GM04504 (cell line): ENCODE data around the gene ARID1B.

Source experiments
- DNase-seq: peaks from one replicate; pipeline ENCODE4 v3.0.0-alpha.2; 2012; ENCODE audit warnings: low read depth

ARID1B gene

DNA sequence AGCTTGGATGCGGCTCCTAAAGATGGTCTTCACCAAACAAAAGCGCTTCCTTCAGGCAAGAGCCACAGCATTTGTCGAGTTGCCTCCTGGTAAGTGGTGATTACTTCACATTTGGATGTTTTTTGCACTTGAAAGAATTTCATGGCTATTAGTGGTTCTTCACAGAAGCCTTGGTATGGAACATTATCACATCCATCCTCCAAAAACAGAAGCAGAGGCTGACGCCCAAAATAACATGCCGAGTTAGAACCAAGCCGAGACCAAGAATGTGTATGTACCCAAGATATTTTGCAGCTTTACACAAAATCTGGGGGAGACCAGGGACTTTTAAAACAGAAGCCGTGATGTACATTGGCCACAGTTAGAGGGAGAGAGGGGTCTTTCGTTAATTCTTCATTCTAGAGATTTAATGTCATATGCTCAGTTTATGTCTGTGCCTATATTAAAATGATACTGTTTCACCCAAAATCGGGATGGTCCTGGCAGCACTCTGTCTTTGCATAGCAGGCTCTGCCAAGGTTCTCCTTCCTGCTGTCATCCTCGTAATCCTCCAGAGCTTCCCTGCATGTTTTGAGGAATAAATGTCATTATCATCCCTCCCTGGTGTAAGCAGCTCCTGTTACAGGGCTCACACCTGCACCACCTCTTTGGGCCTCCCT lies 436.9 kb downstream of the ARID1B start:
- DNase-seq, result no peak

DNA sequence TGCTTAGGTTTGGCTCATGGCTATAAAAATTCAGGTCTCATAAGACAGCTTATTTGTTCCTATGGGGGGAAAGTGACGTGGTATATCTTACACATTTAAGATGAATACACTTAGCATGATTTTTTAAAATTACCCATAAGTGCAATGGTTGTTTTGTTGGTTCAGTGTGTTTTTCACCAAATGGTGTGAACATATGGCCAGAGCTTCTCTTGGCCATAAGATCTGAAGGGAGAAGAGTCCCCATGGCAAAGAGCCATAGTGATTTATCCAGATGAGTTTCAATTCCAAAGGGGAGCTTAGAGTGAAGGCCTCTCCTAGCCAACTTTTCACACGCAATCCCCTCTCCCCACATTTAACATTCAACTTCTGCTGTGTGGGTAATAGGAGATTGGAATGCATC lies 438.5 kb downstream of the ARID1B start:
- DNase-seq, result no peak

DNA sequence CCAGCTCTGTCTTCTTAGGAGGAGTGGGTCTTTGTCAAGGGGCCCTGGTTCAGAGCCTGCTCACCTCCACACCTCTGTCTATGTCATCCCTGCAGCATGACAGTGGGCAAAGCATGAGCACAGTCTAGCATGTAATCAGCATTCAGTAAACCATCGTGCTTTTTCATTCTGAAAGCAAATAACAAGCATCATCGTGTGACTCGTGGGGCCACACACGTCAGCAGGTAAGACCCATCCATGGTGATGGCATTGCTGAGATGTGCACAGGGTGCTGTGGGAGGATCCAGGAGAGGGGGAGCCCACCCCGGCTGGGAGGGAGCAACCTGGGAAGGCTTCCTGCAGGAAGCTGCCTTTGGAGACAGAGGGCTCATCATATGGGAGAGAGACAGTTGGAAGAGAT lies 439.4 kb downstream of the ARID1B start:
- DNase-seq, result no peak

DNA sequence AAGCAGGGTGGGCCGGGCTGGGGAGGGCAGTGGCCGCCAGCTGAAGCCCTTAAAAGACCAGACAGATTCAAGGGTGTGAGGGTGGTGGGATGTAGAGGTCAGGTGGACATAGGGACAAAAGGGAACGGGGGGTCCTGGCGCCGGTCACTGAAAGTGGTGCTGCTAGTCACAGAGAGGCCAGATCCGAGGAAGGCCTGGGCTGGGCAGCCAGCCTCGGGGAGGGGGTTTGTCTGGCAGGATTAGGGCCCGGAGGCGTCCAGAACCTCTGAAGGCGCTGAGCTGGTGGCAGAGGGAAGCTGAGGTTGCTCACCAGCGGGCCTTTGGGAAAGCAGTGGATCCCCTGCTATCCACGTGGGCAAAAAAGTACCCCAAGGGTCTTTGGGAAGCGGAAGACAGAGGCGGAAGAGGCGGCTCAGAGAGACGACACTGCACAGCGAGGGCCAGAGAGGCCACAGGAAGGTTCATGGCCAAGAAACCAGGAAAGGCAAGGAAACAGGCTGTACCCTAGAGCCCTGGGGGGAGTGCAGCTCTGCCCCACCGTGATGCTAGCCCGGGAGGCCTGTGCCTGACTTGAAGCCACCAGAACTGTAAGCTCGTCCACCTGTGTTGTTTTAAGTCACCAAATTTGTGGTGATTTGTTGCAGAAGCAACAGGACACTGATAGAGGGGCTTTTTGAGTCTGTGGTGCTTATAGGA lies 440.2 kb downstream of the ARID1B start:
- no peak for DNase-seq

DNA sequence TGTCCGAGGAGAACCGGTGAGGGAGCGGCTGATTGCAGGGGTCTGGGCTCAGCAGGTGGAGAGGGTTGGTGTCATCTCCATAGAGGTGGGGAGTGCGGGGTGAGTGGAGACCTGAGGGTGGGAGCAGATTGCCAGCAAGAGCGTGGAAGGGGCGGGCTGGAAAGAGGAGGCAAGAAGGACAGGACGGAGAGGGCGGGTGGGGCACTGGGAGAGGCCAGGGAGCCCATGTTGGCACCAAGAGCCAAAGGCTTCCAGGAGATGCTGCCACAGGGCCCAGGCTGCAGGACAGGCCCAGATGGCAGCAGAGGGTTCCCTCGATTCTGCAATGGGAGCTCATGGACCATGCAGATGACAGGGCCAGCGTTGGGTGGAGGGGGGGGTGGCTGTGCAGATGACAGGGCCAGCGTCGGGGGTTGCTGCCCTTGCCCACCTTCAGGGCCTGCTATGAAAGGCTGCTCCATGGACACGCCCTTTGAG lies 440.8 kb downstream of the ARID1B start:
- no peak for DNase-seq

DNA sequence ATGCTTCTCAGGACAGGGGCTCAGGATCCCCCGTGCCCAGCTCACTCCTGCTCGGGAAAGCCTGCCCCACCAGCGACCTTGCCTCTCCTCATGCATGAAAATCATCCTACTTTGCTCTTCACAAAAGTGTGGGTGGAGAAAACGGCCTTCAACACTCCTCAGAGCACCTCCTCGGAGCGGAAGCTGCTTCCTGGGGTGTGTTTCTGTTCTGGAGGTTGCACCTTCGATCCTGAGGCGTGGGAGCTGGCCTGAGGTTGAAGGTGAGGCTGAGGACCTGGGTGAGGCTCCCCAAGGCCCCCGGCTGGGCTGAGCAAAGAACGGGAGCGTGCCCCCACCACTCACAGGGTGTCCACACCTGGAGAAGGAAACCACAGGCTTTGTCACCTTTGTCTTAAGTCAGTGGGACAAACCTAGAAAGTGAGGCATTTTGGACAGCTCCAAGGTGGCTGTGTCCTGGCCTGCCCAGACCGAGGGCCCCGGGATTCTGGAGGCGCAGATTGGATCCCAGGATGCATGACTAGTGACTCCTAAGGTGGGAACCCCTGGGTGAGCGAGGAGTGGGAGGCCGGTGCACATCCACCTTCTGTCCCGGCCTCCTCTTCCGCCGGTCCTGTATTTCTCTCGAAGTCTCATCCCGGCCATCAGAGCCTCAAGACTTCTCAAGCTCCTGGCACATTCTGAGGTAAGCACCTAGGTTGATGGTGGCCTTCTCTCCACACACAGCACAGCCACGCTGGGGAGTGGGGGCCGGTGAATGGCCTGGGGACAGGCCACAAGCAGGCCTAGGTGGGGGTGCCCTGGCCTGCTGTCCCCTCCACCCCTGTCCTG lies 441.4 kb downstream of the ARID1B start:
- DNase-seq, result no peak

DNA sequence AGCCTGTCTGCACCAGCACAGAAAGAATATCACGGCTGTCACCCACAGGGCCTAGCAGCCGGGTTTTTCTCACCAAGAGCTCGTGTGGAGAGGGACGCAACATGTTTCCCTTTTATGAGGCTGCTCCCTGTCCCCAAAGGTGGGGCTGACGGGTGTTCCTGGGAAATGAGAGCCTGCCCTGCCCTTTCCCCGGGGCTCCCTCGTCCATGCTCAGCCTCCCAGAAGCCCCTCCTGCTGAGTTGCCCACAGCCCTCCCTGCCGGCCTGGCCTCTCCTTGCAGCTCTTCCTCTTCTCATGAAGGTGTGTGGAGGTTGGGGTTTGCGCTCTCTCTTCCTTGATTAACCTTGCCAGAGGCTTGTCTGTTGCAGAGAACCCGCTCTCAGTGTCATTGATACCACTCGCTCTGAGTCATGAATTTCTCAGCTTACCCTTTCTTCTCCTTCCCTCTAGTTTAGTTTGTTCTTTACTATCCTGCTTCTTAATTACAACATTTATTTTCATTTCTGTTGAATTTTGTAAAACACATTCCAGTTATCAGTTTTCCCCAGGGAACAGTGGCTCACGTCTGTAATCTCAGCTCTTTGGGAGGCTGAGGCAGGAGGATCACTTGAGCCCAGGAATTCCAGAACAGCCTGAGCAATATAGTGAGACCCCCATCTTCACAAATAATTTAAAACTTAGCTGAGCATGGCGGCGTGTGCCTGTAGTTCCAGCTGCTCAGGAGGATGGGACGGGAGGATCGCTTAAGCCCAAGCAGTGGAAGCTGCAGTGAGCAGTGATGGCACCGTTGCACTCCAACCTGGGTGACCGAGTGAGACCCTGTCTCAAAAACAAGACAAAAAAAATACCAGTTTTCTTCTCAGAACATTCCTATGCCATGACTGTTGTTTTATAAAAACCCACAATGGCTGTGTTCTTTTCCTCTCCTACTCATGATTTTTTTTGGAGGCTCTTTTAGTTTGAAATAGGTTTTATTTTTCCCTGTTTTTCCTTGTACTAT lies 442.3 kb downstream of the ARID1B start:
- no peak for DNase-seq

DNA sequence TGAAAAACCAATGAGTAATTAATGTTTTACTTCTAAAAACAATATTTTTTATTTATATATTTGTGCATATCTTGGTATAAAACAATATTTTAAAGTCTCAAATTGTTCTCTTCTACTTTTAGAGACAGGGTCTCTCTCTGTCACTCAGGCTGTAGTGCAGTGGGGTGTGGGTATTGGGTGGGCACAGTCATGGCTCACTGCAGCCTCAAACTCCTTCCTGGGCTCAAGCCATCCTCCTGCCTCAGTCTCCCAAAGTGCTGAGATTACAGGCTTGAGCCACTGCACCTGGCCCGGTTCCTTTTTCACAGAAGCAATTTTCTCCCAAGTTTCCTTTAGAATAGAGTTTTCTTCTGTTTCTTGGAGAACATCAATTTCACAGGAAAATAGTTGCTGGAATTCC lies 443.3 kb downstream of the ARID1B start:
- no peak for DNase-seq

DNA sequence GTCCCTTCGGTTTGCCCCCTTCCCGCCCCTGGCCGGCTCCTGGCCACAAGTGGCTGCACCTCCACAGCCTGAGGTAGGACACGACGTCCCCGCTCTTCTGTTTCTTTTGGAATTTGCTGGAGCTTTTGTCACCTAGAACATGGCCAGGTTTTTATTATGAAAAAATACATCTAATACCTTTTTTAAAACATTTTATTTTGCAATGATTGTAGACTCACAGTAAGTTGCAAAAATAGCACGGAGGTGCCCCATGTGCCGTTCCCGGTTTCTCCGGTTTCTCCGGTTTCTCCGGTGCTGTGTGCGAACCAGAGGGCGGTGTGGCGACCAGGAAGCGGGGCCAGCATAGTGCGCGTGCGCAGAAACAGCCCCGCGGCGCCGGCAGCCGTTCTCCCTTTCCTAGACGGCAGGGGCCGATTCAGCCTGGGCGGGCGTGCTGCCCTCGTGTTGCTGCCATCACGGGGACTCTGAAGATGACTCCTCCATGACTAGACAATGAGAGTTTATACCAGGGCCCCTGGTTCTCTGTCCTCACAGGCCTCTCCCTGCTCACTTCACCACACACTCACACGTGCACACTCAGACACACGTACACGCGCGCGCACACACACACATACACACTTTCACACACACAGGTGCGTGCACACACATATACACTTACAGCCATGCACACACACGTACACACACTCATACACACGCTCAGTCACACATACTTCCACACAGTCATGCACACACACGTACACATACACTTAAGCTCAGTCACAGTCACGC lies 444.1 kb downstream of the ARID1B start:
- no peak for DNase-seq

DNA sequence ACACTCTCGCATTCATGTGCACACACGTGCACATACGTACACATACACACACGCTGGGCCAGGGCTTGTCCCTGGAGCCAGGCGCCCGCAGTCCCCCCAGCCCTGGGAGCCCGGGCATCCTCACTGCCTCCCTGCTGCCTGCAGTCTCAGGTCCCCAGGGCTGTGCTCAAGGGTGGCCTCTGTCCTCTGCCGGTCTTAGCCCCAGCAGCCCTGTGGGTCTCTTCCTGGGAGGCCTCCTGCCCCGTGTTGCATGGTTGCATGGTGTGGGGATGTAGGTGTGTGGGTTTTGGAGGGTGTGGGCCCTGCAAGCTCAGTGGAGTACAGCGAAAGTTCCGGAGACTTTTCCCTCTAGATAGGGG lies 444.6 kb downstream of the ARID1B start:
- no peak for DNase-seq

DNA sequence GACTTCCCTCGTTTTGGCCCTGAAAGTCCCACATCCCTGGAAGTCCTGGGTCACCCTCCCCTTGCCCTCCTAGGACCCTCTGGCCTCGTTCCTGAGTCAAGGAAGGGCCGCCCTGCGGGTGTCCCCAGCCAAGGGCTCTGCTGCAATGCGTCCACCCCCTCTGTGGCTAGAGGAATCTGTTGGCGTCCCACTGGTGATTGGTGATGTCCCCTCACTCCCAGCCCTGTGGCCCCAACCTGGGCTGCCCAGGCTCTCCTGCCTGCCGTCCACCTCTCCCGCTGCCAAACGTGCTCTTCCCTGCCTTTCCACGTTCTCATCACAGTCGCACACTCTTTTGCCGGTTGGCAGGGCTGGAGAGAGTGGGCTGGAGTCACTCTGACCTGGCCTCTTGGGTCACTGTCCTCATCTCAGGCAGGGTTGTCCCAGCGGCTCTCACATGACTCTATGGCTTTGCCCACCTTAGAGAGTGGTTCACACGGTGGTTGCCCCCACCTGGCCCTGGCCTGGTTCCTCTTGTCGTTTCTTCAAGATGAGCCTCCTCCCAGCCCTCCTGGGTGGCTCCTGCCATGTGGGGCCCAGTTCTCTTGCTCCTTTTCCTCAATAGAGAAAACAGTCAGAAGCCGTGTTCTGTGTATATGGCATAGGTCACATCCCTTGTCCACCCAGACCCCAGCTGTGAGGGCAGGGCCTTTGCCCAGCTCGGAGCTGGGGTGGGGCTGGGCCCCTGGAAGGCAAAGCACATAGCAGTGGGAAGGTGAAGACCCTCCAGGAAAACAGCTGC lies 445.2 kb downstream of the ARID1B start:
- DNase-seq, result no peak

DNA sequence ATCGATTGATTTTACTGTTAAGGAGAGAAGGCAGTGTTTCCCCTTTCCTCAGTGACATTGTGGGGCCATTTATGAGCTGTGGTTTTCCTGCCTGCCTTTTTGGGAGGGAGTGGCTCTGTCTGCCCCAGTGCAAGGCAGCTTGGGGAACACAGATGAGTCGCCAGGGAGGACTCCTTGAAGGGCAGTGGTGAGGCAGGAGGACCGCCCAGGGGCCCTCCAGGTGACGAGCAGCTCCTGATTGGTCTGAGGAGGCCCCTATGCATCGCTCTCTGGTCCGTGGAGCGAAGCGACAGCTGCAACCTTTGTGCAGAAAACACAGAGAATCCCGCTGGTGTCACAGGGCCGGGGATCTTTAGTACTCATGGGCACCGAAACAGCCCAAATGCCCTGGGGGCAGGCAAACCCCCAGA lies 445.8 kb downstream of the ARID1B start:
- DNase-seq, result no peak

DNA sequence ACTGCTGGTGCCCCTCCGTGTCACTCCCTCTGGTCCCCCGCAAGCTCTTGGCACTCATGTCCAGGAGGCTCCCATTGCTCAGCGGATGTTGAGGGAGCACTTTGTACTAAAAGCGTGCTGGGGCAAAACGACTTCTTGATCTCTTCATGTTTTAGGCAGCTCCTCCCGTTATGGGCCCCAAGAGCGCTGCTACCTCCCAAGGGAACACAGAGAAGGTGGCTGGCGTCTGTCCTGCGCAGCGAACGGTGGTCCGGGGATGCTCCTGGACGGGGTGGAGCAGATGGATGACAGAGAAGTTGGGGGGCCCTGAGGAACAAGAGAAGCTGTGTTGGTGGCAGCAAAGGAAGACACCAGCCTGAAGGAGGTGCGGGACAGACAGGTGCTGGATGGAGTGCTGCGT lies 446.3 kb downstream of the ARID1B start:
- no peak for DNase-seq

DNA sequence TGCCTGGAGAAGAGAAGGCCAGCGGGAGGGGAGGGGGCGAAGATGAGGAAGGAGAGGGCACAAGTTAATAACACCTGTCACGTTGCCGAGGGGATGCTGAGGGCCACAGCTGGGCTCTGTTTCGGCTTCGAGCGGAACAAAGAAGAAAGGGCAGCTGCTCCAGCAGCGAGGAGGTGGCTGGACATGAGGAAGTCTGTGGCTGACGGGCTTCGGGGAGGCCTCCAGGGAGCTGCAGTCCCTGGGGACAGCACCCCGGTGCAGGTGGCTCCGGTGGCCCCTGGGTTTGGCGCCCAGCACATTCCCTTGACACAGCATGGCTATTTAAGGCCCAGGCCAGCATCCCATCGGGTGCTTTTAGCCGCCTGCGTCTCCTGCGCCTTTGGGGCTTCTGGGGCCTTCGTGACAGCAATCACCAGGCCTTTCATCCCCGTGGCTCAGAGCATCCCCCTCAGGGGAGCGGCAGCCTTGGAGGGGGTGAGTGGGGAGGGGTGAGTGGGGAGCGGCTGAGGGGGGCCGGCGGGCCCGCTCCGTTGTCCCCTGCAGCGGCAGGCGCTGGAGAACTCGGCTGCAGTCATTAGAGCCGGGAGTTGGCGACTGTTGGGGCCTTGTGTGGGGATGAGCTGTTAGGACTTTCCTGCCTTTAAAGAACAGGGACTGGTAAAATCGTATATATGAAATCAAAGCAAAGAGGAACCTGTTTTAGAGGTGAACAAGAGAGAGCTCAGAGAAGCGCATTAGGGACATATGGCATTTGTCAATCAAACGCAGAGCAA lies 447.2 kb downstream of the ARID1B start:
- DNase-seq, result no peak

DNA sequence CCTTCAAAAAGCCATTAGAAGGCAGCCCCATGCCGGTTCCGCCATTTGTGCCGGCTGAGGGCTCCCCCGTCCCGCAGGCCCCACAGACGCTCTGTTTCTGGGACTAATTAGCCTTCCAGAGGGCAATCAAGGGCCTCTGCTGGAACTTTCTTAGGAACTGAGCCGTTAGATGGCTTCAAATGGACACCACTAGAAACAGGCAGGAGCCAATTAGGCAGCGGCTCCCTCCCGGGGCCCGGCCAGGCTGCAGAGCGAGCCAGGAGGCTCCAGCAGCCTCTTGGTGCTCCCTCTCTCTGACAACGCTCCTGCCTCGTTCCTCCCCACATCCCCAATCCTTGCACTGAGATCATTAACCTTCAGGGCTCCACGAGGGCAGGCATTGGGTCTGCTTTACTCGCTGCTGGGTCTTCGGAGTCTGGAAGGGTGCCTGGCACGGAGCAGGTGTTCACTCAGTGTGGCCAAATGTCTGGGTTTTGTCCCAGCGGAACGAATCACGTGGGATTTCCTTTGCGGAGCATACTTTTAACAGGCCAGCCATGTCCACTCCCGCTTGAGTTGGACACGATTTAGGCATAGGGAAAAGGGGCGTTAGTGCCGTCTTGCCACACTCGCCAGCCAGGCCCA lies 447.9 kb downstream of the ARID1B start:
- DNase-seq, result no peak

DNA sequence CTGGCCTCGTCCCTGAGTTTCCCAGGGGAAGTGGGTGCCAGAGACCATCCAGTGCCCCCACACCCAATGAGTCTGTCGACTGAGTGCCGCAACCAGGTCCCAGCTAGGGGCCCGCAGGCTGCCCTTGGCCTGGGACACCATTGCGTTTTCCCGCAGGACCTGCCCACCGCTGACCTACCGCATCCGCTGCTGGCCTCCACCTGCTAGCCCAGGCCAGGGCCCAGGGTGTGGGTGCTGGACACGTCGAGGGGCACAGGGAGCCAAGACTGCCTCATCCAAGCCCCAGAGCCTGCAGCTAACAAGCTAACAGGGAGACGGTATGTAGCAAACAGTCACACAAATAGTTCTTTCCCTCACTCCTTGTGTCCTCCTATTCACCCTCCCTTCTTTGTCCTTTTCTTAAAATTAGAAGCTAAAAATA lies 448.4 kb downstream of the ARID1B start:
- no peak for DNase-seq

DNA sequence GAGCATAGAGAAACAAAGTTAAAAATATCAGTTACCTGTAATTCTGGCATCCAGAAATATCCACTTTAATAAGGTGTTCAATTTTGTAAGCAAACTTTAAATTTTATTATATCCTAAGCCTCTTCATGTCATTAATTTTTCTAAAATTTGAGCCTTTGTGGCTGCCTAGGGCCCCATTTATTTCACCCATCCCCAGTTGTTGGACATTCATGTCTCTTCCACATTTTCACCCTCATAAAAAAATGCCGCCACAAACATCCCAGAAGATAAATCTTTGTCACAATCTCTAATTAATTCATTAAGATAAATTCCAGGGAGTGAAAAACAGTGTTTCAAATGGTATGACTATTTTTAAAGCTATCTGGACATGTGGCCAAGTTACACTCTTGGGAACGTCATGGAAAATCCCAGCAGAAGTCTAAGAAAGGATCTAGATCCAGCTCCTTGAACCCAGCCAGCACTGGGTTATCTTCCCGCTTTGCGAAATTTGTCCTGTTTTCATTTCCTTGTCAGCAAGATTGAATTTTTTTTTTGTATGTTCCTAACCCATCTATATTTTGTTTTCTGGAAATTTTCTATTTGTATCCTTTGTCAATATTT lies 448.9 kb downstream of the ARID1B start:
- DNase-seq, result no peak

DNA sequence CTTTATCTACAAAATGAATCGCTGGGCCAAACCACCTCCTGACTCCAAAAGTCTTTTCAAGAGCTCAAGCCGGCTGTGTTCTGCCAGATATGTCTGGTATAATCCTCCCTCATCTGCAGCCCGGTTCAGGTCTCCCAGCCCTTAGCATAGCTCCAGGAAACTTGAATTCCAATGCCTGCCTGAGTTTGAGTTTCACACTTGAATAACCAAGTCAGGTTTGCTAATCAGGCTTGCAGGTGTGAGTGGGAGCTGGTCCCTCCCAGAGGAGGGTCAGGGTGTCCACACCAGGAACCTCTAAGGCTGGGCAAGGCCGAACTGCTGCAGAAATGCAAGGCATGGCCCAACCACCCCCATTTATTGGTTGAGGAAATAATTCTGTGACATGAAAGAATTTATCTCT lies 449.6 kb downstream of the ARID1B start:
- no peak for DNase-seq
